Stimulated activated CD8-positive, alpha-beta memory T cell treated with anti-CD3 and anti-CD28 coated beads, Interleukin-15, amount 100 ng/mL, for 48 hours (primary cell): ENCODE data around the gene GALNT14.

Experiments
- DNase-seq, 2 donors: peaks; one replicate each; pipeline ENCODE4 v3.0.0-alpha.2; 2020; ENCODE audit warnings: low read depth in 2 of 2

GALNT14 gene

DNA sequence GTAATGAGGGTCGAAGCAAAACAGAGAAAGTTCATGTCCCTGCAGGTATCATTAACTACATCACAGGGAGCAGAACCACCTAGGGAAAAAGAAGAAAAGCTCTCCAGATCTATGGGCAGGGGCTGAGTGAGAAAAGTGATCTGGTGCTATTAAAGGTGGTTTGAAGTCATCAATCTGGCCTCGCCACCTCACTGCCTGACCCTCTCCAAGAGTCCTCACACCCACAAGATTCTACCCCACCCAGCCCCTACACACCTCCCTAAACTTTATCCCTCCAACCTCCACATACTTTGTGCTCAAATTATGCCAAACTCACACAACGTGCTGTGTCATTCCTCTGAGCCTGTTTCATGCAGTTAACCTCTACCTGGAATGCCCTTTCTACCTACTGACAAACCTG, 2.2 kb downstream of the GALNT14 start:
- DNase-seq, result no peak

- no peak for DNase-seq
Measured at GRCh38 chr2:31134480-31134879, 3.8 kb downstream of the GALNT14 start.

GRCh38 chr2:31132786-31133185, 5.5 kb downstream of the GALNT14 start:
- no peak for DNase-seq

GRCh38 chr2:31131871-31132270, 6.4 kb downstream of the GALNT14 start:
- no peak for DNase-seq

DNA sequence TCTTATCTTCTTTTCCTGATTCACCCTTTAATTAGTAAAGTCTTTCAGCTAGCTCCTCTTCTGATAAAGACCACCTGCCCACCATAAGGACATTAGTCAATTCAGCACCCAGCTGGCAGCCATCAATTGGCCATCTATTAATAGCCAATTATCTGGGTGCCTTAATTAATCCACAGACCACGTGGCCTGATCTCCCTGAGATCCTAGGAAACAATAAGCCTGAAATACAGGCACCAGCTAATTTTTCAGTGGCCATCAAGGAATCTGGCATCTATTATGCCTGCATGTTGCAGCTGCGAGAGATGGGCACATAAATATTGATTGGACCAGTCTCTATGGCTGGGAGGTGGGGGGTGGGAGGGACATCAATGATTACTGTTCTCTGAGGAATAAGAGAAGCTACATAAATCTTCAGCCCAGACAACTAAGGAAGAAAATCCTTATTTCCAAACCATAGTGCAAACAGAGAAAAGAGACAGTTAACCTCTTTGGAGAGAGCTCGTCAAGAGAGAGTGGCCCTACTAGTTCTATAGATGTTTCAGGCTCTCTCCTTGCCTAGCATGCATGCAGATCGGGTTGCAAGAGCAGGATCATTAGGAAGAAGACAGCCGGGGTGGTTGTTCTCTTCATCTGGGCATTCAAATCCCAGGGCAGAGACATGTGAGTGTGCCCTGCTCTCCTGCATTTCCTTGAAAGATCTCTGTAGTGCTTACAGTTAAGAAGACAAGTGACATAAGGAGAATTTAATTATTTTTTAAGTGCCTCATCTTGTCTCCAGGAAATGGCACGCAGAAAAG, 8.7 kb downstream of the GALNT14 start:
- no peak for DNase-seq

GRCh38 chr2:31127931-31128330, 10.3 kb downstream of the GALNT14 start:
- DNase-seq, result no peak

DNA sequence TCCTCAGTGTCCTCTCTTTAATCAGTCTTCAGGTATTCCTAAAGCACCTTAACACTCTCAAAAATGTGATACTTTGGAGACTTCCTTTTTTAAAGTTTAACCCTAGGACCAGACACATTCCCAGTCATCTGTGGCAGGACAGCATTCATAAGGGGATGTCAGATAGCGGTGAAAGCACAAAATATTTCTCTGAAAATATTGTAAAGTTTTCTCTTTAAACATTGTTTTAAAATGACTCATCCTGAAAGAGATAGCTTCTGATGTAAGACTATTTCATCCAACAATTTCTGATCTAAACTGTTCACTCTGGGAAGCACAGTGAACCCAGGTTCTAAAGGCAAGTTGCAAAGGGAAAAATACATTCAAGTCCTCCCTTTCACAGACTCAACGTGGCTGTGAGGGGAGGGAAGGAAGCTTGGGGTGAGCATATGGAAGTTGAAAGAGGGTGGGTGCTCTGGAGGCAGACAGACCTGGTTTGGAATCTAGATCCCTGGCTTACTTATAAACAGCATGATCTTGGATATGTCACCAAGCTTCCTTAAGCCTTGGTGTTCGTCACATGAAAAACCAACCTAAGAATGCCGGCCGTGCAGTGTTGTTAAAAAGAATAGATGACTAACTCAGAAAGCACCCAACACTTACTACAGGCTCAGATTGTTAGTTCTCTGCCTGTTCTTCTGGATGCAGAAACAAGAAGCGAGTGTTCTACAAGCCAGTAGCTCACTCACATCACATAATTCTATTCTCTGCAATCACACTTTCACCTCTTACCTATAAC, 12.1 kb downstream of the GALNT14 start:
- DNase-seq, result no peak

- no peak for DNase-seq
Measured at GRCh38 chr2:31124904-31125303, 13.3 kb downstream of the GALNT14 start.

- DNase-seq, result no peak
Measured at GRCh38 chr2:31122133-31122532, 16.1 kb downstream of the GALNT14 start.

- no peak for DNase-seq
Measured at GRCh38 chr2:31113765-31114164, 24.5 kb downstream of the GALNT14 start.

DNA sequence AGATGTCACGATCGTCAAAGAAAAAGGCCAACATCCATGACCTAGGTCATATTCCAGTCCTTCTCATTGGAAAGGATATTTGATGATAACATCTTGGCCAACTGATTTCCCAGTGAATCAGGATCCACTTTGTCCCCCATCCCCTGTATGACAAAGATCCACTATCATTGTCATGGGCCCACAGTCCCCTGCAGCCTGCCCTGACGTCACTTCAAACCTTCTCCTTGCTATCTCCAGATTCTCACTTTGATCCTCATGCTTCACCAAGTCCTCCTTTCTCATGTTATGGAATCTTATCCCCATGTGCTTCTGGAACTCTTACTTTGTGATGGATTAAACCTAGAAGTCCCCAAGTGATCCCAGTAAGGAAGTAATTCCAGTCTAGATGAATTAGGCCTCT, 25.7 kb downstream of the GALNT14 start:
- no peak for DNase-seq

- no peak for DNase-seq
Measured at GRCh38 chr2:31110998-31111397, 27.2 kb downstream of the GALNT14 start.

DNA sequence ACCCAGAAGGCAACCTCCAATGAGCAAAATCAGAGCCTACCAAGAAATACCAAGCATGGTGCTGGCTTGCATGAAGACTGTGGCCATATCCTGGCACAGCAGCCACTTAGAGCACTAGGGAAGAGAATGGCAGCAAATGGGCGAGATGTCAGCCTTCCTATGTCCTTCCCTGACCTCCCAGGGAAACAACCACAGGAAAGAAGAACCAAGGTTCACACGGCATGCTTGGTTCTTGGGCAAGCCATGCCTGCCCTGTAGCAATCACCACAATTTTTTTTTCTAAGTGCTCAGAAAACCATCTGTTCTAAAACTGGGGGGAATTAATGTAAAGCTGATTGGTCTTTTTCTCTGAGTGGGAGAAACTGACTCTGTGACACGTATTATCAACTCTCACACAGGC, 27.8 kb downstream of the GALNT14 start:
- DNase-seq, result no peak

DNA sequence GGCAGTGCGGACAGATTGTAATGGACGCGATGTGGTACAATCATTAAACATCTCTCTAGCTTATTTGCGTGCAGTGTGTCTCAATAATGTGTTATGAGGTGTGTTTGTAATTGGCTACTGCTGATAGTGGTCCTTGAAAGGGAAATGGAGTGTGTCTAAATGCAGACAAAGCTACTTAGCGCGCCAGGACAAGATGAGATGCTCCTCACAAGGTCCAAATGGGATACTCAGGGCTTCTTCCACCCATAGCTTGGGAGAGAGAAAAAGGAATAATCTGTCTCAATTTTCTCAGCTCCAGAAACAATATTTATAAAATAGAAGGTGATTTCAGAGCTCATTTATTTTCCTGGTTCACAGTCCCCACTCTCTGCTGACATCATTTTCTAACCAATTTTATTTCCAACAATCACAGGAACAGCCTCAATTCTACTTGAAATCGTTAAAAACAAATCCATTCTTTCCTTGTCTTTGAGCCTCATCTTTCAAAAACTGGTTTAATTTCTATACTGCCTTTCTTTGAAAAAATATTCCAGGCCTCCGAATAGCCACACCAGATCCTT, 28.5 kb downstream of the GALNT14 start:
- DNase-seq, result no peak

GRCh38 chr2:31108561-31109286, 29.5 kb downstream of the GALNT14 start:
- DNase-seq, result no peak

- DNase-seq, result no peak
Measured at GRCh38 chr2:31107591-31108300, 30.5 kb downstream of the GALNT14 start.

DNA sequence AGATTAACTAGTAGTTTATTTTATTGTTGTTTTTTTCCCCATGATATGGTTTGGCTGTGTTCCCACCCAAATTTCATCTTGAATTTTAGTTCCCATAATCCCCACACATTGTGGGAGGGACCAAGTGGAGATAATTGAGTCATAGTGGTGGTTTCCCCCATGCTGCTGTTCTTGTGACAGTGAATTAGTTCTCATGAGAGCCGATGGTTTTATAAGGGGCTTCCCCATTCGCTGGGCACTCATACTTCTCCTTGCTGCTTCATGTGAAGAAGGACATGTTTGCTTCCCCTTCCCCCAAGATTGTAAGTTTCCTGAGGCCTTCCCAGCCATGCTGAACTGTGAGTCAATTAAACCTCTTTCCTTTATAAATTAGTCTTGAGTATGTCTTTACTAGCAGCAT, 36.5 kb downstream of the GALNT14 start:
- DNase-seq, result no peak

DNA sequence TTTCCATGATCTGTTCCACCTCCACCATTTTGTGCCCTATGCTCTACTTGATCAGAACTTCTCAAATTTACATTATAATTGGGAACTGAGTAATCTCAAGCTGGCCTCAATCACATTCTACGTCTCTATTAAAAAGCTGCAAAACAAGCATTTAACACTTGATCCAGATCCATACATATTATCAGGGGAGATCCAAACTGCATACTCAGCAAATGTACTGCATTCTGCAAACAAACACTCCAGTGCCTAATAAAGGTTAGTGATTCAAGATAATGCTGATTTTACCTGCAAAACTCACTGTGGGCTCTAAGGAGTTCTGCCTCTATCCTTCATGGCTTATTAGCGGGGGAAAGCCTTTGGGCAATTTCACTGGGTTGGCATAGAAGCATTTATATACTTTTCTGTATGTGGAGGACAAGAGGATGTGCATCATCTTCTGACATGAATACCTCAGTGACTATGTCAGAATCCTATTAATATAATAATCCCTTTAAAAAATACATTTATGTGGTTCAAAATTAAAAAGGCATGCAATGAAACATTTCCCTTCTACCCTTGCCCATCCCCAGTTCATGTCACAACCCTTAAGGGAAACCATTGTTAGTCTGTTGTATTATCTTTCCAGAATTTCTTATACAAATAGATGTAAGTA, 40.2 kb downstream of the GALNT14 start:
- DNase-seq, result no peak

- no peak for DNase-seq
Measured at GRCh38 chr2:31090188-31090587, 48.1 kb downstream of the GALNT14 start.

- DNase-seq, result no peak
Measured at GRCh38 chr2:31089645-31090044, 48.6 kb downstream of the GALNT14 start.
